Activated B cell treated with CpG ODN at 0.5 μM for 24 hours (primary cell): Measurements from ENCODE around the gene NAMPT. TPM values are rescaled to one million over a fixed set of nuclear protein-coding genes. Genes with fewer than 3 reads are reported as not detected.

Experiments used
- ATAC-seq: fragments of 200-7000 bp; cut with Tn5 transposase; one replicate; pipeline ENCODE4 v1.10.0; 2021; ENCODE audit warnings: low read depth, mild to moderate bottlenecking, moderate library complexity
- CTCF ChIA-PET: fragments of 350-600 bp; sonication (Branson Sonifier 250); formaldehyde crosslinking; loops from one replicate; lab custom pipeline; 2021; ENCODE audit warnings: antibody characterized with exemption; lab: Charles Lee
- POLR2A ChIA-PET: fragments of 350-600 bp; sonication (Branson Sonifier 250); formaldehyde crosslinking; loops from one replicate; lab custom pipeline; 2021; ENCODE audit warnings: antibody characterized with exemption; lab: Charles Lee
- DNase-seq: peaks from one replicate; pipeline ENCODE4 v3.0.0; 2022
- H3K27ac Mint-ChIP-seq: one replicate; pipeline ENCODE4 v1.8.0; 2020; ENCODE audit warnings: mixed read lengths
- H3K27me3 Mint-ChIP-seq: one replicate; pipeline ENCODE4 v1.8.0; 2021; ENCODE audit warnings: mixed read lengths
- H3K36me3 Mint-ChIP-seq: one replicate; pipeline ENCODE4 v1.8.0; 2021; ENCODE audit warnings: low read depth, mixed read lengths
- H3K4me1 Mint-ChIP-seq: one replicate; pipeline ENCODE4 v1.8.0; 2021; ENCODE audit warnings: mixed read lengths
- H3K4me3 Mint-ChIP-seq: one replicate; pipeline ENCODE4 v1.8.0; 2020; ENCODE audit warnings: mild to moderate bottlenecking, mixed read lengths
- H3K9me3 Mint-ChIP-seq: one replicate; pipeline ENCODE4 v1.8.0; 2020; ENCODE audit warnings: mixed read lengths
- CTCF ChIP-seq: fragments of 200-600 bp; IDR thresholded peaks from one replicate; pipeline ENCODE4 v1.8.0; 2022; ENCODE audit warnings: antibody characterized with exemption, mild to moderate bottlenecking
- intact Hi-C: fragments of 100-400 bp; cut with micrococcal nuclease; formaldehyde crosslinking; loops from one replicate; pipeline ENCODE4 v1.15.1; 2024
- total RNA-seq: library from RNA; stranded (reverse); gene quantifications from 2 replicates; pipeline ENCODE4 v1.2.3, GENCODE V29; 2022

NAMPT gene
- total RNA-seq, 1 donor from 2014 or later: 90.2 TPM

- ChIA-PET POLR2A (interaction anchor here (1.6 kb wide), 1 partner anchor 28 kb away, joined by 4 read pairs; the partner anchor contains the start of gene NAMPT), CTCF (no interaction called here)
- peaks cover 17% of the 10 kb centered on the region for H3K4me1 Mint-ChIP-seq
- TF ChIP-seq CTCF: no peak
- H3K36me3 Mint-ChIP-seq: no peaks in the 10 kb centered on the region
- intact Hi-C loops: no loop called here
- no peak overlapping the region for H3K4me3 Mint-ChIP-seq
- peaks cover 6% of the 10 kb centered on the region for H3K9me3 Mint-ChIP-seq
- no peak for DNase-seq
- H3K27ac Mint-ChIP-seq: no peak overlapping the region
- ATAC-seq: no peak
- H3K27me3 Mint-ChIP-seq: no peaks in the 10 kb centered on the region
Measured at GRCh38 chr7:106312906-106313305, 28.1 kb upstream of the NAMPT start.

- Mint-ChIP-seq H3K9me3 (peaks cover 6% of the 10 kb centered on the region), H3K4me3 (no peak overlapping the region), H3K27me3 (no peaks in the 10 kb centered on the region), H3K4me1 (peaks cover 17% of the 10 kb centered on the region), H3K36me3 (no peaks in the 10 kb centered on the region), H3K27ac (no peak overlapping the region)
- ChIA-PET POLR2A (no interaction called here), CTCF (no interaction called here)
- intact Hi-C loops: no loop called here
- DNase-seq (no peak), ATAC-seq (no peak)
- no peak for TF ChIP-seq CTCF
Measured at GRCh38 chr7:106312099-106312871, 27.5 kb upstream of the NAMPT start.

GRCh38 chr7:106309362-106309761 is 24.6 kb upstream of the NAMPT start:
- no peak for ATAC-seq
- H3K4me1 Mint-ChIP-seq: peaks cover 16% of the 10 kb centered on the region
- H3K27me3 Mint-ChIP-seq: peaks cover 14% of the 10 kb centered on the region
- H3K4me3 Mint-ChIP-seq: no peak overlapping the region
- intact Hi-C loops: no loop called here
- TF ChIP-seq CTCF: no peak
- H3K9me3 Mint-ChIP-seq: peaks cover 2% of the 10 kb centered on the region
- no peak for DNase-seq
- no peak overlapping the region for H3K27ac Mint-ChIP-seq
- ChIA-PET CTCF (no interaction called here), POLR2A (no interaction called here)
- H3K36me3 Mint-ChIP-seq: no peaks in the 10 kb centered on the region

- intact Hi-C loops: no loop called here
- CTCF ChIA-PET: no interaction called here
- no peaks in the 10 kb centered on the region for H3K4me1 Mint-ChIP-seq
- POLR2A ChIA-PET: no interaction called here
- no peaks in the 10 kb centered on the region for H3K36me3 Mint-ChIP-seq
- H3K27ac Mint-ChIP-seq: no peak overlapping the region
- no peak for DNase-seq
- H3K4me3 Mint-ChIP-seq: no peak overlapping the region
- no peak for TF ChIP-seq CTCF
- peaks cover 27% of the 10 kb centered on the region for H3K27me3 Mint-ChIP-seq
- peaks cover 10% of the 10 kb centered on the region for H3K9me3 Mint-ChIP-seq
- ATAC-seq: no peak
Measured at GRCh38 chr7:106306256-106306655, 21.5 kb upstream of the NAMPT start.

GRCh38 chr7:106305732-106306131 is 20.9 kb upstream of the NAMPT start:
- CTCF ChIA-PET: no interaction called here
- H3K4me3 Mint-ChIP-seq: no peak overlapping the region
- peaks cover 27% of the 10 kb centered on the region for H3K27me3 Mint-ChIP-seq
- POLR2A ChIA-PET: no interaction called here
- no peak overlapping the region for H3K27ac Mint-ChIP-seq
- no peaks in the 10 kb centered on the region for H3K36me3 Mint-ChIP-seq
- H3K4me1 Mint-ChIP-seq: no peaks in the 10 kb centered on the region
- ATAC-seq: no peak
- DNase-seq: no peak
- H3K9me3 Mint-ChIP-seq: peaks cover 13% of the 10 kb centered on the region
- TF ChIP-seq CTCF: no peak
- intact Hi-C loops: no loop called here
